Tibial nerve (tissue), 4 donors: Measurements from ENCODE around the gene SPRR5. TPM values are rescaled to one million over a fixed set of nuclear protein-coding genes. Genes with fewer than 3 reads are reported as not detected.

Source experiments
- DNase-seq, 2 donors: peaks; one replicate each; pipeline ENCODE4 v3.0.0-alpha.2; 2019; ENCODE audit warnings: low spot score in 2 of 2
- H3K27ac ChIP-seq, 4 donors: fragments of 200-600 bp; sonication (generic) in 3 of 4; one replicate each; pipeline ENCODE4 v1.5.1; 2017 to 2019; ENCODE audit warnings: mild to moderate bottlenecking in 1 of 4
- H3K27me3 ChIP-seq, 2 donors: fragments of 200-600 bp; sonication (generic) in 1 of 2; one replicate each; pipeline versions ENCODE4 v1.5.1 to v1.6.0; 2017 to 2019
- H3K36me3 ChIP-seq, 3 donors: fragments of 200-600 bp; sonication (generic); one replicate each; pipeline ENCODE4 v1.5.1; 2018 to 2019
- H3K4me1 ChIP-seq, 4 donors: fragments of 200-600 bp; sonication (generic) in 3 of 4; one replicate each; pipeline ENCODE4 v1.5.1; 2017 to 2019
- H3K4me3 ChIP-seq, 4 donors: fragments of 200-600 bp; sonication (generic) in 3 of 4; one replicate each; pipeline ENCODE4 v1.5.1; 2017 to 2019; ENCODE audit warnings: mild to moderate bottlenecking in 1 of 4, moderate library complexity in 1 of 4
- H3K9me3 ChIP-seq, 4 donors: fragments of 200-600 bp; sonication (generic) in 3 of 4; one replicate each; pipeline ENCODE4 v1.5.1; 2017 to 2019
- CTCF ChIP-seq, 5 experiments: fragments of 200-600 bp in 3 of 5; fragments of 450-650 bp in 2 of 5; sonication (generic) in 3 of 5; IDR thresholded peaks; one replicate each; pipeline ENCODE4 v1.5.1; 2016 to 2019; ENCODE audit warnings: antibody characterized with exemption in 5 of 5, mild to moderate bottlenecking in 3 of 5, moderate library complexity in 2 of 5
- EP300 ChIP-seq, 2 donors: sonication (generic); formaldehyde crosslinking; IDR thresholded peaks; one replicate each; pipeline ENCODE4 v1.6.1; 2017; ENCODE audit warnings: antibody characterized with exemption in 2 of 2, mild to moderate bottlenecking in 1 of 2
- POLR2A ChIP-seq, 2 donors: fragments of 450-650 bp; IDR thresholded peaks; one replicate each; pipeline ENCODE4 v1.6.1; 2017; ENCODE audit warnings: antibody characterized with exemption in 2 of 2, mild to moderate bottlenecking in 2 of 2, moderate library complexity in 2 of 2
- WGBS, 2 donors: methylation state at CpG; one replicate each; pipeline ENCODE4 v1.1.5; 2018; 5-methylcytosine and 5-hydroxymethylcytosine counted together
- total RNA-seq, 4 donors: library from RNA; depleted of rRNA; stranded (reverse); fragments of >200 nt; gene quantifications; one replicate each; pipeline ENCODE4 v1.1.0, GENCODE V29; 2016

The SPRR5 gene, protein sequence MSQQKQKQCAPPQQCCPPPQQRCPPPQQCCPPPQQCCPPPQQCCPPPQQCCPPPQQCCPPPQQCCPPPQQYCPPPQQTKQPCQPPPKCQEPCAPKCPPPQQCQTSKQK
- not detected for total RNA-seq

- H3K4me1 ChIP-seq, result no peaks in the 10 kb centered on the region
- no peak within 1 kb of the TSS for H3K27ac ChIP-seq
- WGBS, 2 donors, result 70 to 75% methylated on average over 4 of the region's 4 CpGs
- no peaks in the 10 kb centered on the region for H3K9me3 ChIP-seq
- H3K4me3 ChIP-seq, result no peak within 1 kb of the TSS
- TF ChIP-seq POLR2A (IDR thresholded peaks at IDR 0.05), result no peak
- no peak for TF ChIP-seq EP300 (IDR thresholded peaks at IDR 0.05)
- TF ChIP-seq CTCF (IDR thresholded peaks at IDR 0.05), result no peak
- no peak for DNase-seq
- H3K36me3 ChIP-seq, result no peaks in the 10 kb centered on the region
- H3K27me3 ChIP-seq, result no peaks in the 10 kb centered on the region
Measured at GRCh38 chr1:152946651-152947256, at the start of gene SPRR5. Gene SPRR5, plus strand, starts transcription at chr1:152947206. Its CDS starts 1,349 bp downstream, at chr1:152948555.

DNA sequence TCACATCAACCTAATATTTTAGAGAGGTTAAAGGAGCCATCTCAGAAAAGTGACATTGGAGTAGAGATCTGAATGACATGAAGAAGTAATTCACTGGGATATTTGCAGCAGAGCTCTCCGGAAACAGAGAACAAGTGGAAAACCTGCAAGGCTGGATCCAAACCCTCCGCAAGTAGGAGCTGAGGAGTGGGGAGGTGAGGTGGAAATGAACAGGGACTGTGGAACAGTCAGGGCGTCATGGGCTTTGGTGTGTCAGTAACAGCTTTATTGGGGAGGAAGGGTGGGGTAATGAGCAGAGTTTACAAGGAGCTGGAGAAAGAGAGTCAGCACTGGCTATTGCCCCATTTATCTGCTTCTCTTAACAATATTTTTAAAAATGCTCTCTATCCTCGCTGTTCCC is 48.0 kb upstream of the SPRR5 start:
- Histone ChIP-seq H3K27ac (no peak overlapping the region), H3K4me1 (no peaks in the 10 kb centered on the region), H3K4me3 (no peak overlapping the region), H3K9me3 (no peaks in the 10 kb centered on the region), H3K27me3 (no peaks in the 10 kb centered on the region), H3K36me3 (no peaks in the 10 kb centered on the region)
- TF ChIP-seq CTCF (IDR thresholded peaks at IDR 0.05) (no peak), POLR2A (IDR thresholded peaks at IDR 0.05) (no peak), EP300 (IDR thresholded peaks at IDR 0.05) (no peak)
- WGBS, 2 donors, result 69 to 82% methylated on average over 4 of the region's 4 CpGs
- no peak for DNase-seq

DNA sequence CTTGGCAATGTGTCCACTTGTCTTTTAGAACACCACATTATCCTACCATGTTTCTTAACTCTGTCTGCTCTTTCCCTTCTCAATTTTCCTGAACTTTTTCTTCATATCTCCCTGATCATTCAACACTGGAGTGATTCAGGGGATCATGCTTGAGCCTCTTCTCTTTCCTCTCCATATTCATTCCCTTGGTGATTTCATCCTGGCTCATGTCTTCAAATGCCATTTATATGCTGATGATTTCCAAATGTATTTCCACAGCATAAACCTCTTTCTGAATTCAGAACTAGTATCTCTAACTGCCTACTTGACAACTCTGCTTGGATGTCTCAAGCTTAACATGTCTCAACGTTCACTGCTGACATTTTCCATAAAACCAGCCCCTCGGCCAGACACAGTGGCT is 47.1 kb upstream of the SPRR5 start:
- 65 to 78% methylated on average over 2 of the region's 2 CpGs for WGBS, 2 donors
- H3K4me3 ChIP-seq, result no peak overlapping the region
- H3K27ac ChIP-seq, result no peak overlapping the region
- no peaks in the 10 kb centered on the region for H3K9me3 ChIP-seq
- no peaks in the 10 kb centered on the region for H3K4me1 ChIP-seq
- H3K27me3 ChIP-seq, result no peaks in the 10 kb centered on the region
- H3K36me3 ChIP-seq, result no peaks in the 10 kb centered on the region
- DNase-seq, result no peak
- no peak for TF ChIP-seq CTCF (IDR thresholded peaks at IDR 0.05)
- no peak for TF ChIP-seq EP300 (IDR thresholded peaks at IDR 0.05)
- no peak for TF ChIP-seq POLR2A (IDR thresholded peaks at IDR 0.05)

- Histone ChIP-seq H3K36me3 (no peaks in the 10 kb centered on the region), H3K4me1 (no peaks in the 10 kb centered on the region), H3K27ac (no peak overlapping the region), H3K27me3 (no peaks in the 10 kb centered on the region), H3K9me3 (no peaks in the 10 kb centered on the region), H3K4me3 (no peak overlapping the region)
- no peak for DNase-seq
- 71 to 73% methylated on average over 5 of the region's 5 CpGs for WGBS, 2 donors
- TF ChIP-seq CTCF (IDR thresholded peaks at IDR 0.05) (no peak), EP300 (IDR thresholded peaks at IDR 0.05) (no peak), POLR2A (IDR thresholded peaks at IDR 0.05) (no peak)
Measured at GRCh38 chr1:152901631-152902030, 45.4 kb upstream of the SPRR5 start.

DNA sequence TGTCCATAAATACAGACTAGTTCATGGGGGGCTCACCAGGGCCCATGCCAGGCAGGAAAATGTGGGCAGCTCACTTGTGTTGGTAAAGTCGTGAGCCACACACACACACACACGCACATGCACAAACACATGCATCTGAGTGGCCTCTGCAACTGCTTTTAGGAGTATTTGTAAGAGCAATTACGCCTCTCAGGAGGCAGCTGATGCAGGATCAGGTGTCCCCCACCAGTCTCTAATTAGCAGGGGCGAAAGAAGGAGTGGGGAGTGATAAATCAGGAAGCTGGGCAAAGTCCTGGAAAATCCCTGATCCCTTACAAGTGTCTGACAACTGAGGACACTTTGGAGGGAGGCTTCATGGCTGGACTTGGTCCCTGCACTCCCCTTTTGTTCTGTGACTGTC is 44.4 kb upstream of the SPRR5 start:
- 48 to 60% methylated on average over 4 of the region's 4 CpGs for WGBS, 2 donors
- Histone ChIP-seq H3K36me3 (no peaks in the 10 kb centered on the region), H3K27me3 (no peaks in the 10 kb centered on the region), H3K4me3 (no peak overlapping the region), H3K4me1 (no peaks in the 10 kb centered on the region), H3K27ac (no peak overlapping the region), H3K9me3 (no peaks in the 10 kb centered on the region)
- DNase-seq, result no peak
- TF ChIP-seq CTCF (IDR thresholded peaks at IDR 0.05), result no peak
- TF ChIP-seq POLR2A (IDR thresholded peaks at IDR 0.05), result no peak
- TF ChIP-seq EP300 (IDR thresholded peaks at IDR 0.05), result no peak
